Memory B cell (primary cell): ENCODE data around the gene THBS2.
"Not testable (repeated sequence)": the region's sequence is repeated elsewhere in the genome, so short reads cannot be mapped to it uniquely, and the experiment has no call there.

ENCODE experiments used
- ATAC-seq: fragments of 150-1000 bp; cut with Tn5 transposase; 2 replicates; pipeline ENCODE4 v1.10.0; 2021; ENCODE audit warnings: low read depth, mild to moderate bottlenecking, moderate library complexity
- DNase-seq, 2 donors: peaks; one replicate each; pipeline ENCODE4 v3.0.0; 2022; ENCODE audit warnings: low spot score in 2 of 2
- H3K27ac Mint-ChIP-seq: one replicate; pipeline ENCODE4 v1.8.0; 2022; ENCODE audit warnings: mild to moderate bottlenecking, moderate library complexity, mixed read lengths
- H3K27me3 Mint-ChIP-seq: one replicate; pipeline ENCODE4 v1.8.0; 2022; ENCODE audit warnings: mixed read lengths
- H3K36me3 Mint-ChIP-seq: one replicate; pipeline ENCODE4 v1.8.0; 2022; ENCODE audit warnings: mild to moderate bottlenecking, mixed read lengths
- H3K4me1 Mint-ChIP-seq: one replicate; pipeline ENCODE4 v1.8.0; 2022; ENCODE audit warnings: mixed read lengths
- H3K4me3 Mint-ChIP-seq: one replicate; pipeline ENCODE4 v1.8.0; 2022; ENCODE audit warnings: mild to moderate bottlenecking, moderate library complexity, mixed read lengths
- H3K9me3 Mint-ChIP-seq: one replicate; pipeline ENCODE4 v1.8.0; 2022; ENCODE audit warnings: mixed read lengths

The THBS2 gene

GRCh38 chr6:169253337-169254238 lies at the start of gene THBS2:
Gene THBS2, minus strand, starts transcription at chr6:169253846. Its CDS starts 3,062 bp downstream, at chr6:169250784.
- DNase-seq (no peak), ATAC-seq (no peak)
- Mint-ChIP-seq H3K27ac (no peak within 1 kb of the TSS), H3K9me3 (no peaks in the 10 kb centered on the region), H3K4me1 (peaks cover 12% of the 10 kb centered on the region), H3K27me3 (peaks cover 27% of the 10 kb centered on the region), H3K36me3 (no peaks in the 10 kb centered on the region), H3K4me3 (peak within 1 kb of the TSS; percentile 9)

- H3K36me3 Mint-ChIP-seq, result no peaks in the 10 kb centered on the region
- ATAC-seq (no peak), DNase-seq (no peak)
- H3K4me1 Mint-ChIP-seq, result no peaks in the 10 kb centered on the region
- H3K4me3 Mint-ChIP-seq, result no peak overlapping the region
- H3K27me3 Mint-ChIP-seq, result peaks cover 7% of the 10 kb centered on the region
- peaks cover 12% of the 10 kb centered on the region for H3K9me3 Mint-ChIP-seq
- H3K27ac Mint-ChIP-seq, result no peak overlapping the region
Observed at GRCh38 chr6:169302716-169303115, 49.1 kb upstream of the THBS2 start.

DNA sequence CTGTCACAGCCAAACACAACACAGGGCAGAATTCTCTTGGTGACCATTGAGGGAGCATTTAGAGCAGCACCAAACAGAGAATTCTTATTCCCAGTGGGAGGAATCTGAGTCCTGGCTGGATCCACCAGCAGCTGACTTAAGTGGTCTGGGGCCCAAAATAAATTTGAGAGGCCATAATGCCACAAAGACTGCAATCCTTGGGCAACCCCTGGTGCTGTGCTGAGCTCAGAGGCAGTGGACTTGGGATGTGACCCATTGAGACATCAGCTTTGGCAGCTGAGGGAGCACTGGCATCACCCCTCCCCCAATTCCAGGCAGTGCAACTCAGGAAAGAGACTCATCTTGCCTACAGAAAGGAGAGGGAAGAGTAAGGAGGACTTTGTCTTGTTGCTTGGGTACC lies 48.6 kb upstream of the THBS2 start:
- no peak for DNase-seq
- H3K4me1 Mint-ChIP-seq, result no peaks in the 10 kb centered on the region
- ATAC-seq, result no peak

DNA sequence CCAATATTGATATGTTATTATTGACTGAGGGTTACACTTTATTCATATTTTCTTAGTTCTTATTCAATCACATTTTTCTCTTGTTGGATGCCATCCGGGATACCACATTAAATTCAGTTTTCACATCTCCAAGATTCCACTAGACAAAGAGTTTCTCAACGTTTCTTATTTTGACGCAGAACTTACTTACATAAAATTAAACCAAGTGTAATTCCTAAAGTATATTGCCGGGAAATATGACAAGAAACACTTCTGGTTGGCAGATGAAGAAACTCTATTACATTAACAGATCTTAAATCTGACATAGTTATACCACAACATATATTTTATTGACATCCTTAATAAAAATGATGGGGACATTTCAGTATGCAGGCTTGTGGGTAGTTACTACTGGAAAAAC lies 47.3 kb upstream of the THBS2 start:
- Mint-ChIP-seq H3K27ac (no peak overlapping the region), H3K4me1 (no peaks in the 10 kb centered on the region), H3K9me3 (peaks cover 9% of the 10 kb centered on the region), H3K27me3 (peaks cover 7% of the 10 kb centered on the region), H3K36me3 (no peaks in the 10 kb centered on the region), H3K4me3 (no peak overlapping the region)
- DNase-seq, result no peak
- ATAC-seq, result no peak

More for the DNA sequence above, 48.6 kb upstream of the THBS2 start:
- Mint-ChIP-seq H3K36me3 (no peaks in the 10 kb centered on the region), H3K4me3 (no peak overlapping the region), H3K27ac (no peak overlapping the region), H3K9me3 (peaks cover 11% of the 10 kb centered on the region), H3K27me3 (peaks cover 7% of the 10 kb centered on the region)

- not testable (repeated sequence) for H3K4me1 Mint-ChIP-seq, ATAC-seq, DNase-seq, H3K27ac Mint-ChIP-seq, H3K4me3 Mint-ChIP-seq, H3K36me3 Mint-ChIP-seq, H3K9me3 Mint-ChIP-seq
- H3K27me3 Mint-ChIP-seq, result peaks cover 12% of the 10 kb centered on the region
Observed at GRCh38 chr6:169298626-169299025, 45.0 kb upstream of the THBS2 start.

GRCh38 chr6:169296622-169297021 lies 43.0 kb upstream of the THBS2 start:
- no peaks in the 10 kb centered on the region for H3K9me3 Mint-ChIP-seq
- no peak for DNase-seq
- no peaks in the 10 kb centered on the region for H3K36me3 Mint-ChIP-seq
- H3K27ac Mint-ChIP-seq, result no peak overlapping the region
- peaks cover 6% of the 10 kb centered on the region for H3K27me3 Mint-ChIP-seq
- peaks cover 3% of the 10 kb centered on the region for H3K4me1 Mint-ChIP-seq
- no peak for ATAC-seq
- no peak overlapping the region for H3K4me3 Mint-ChIP-seq

GRCh38 chr6:169296170-169296569 lies 42.5 kb upstream of the THBS2 start:
- Mint-ChIP-seq H3K4me3 (no peak overlapping the region), H3K27ac (no peak overlapping the region), H3K4me1 (peaks cover 3% of the 10 kb centered on the region), H3K9me3 (no peaks in the 10 kb centered on the region), H3K27me3 (peaks cover 6% of the 10 kb centered on the region), H3K36me3 (no peaks in the 10 kb centered on the region)
- ATAC-seq (no peak), DNase-seq (no peak)

- ATAC-seq (no peak), DNase-seq (no peak)
- Mint-ChIP-seq H3K4me1 (peaks cover 3% of the 10 kb centered on the region), H3K27me3 (peaks cover 8% of the 10 kb centered on the region), H3K9me3 (no peaks in the 10 kb centered on the region), H3K27ac (no peak overlapping the region), H3K36me3 (no peaks in the 10 kb centered on the region), H3K4me3 (no peak overlapping the region)
Observed at GRCh38 chr6:169293196-169293595, 39.5 kb upstream of the THBS2 start.

GRCh38 chr6:169292338-169293124 lies 38.9 kb upstream of the THBS2 start:
- ATAC-seq (no peak), DNase-seq (no peak)
- H3K9me3 Mint-ChIP-seq, result no peaks in the 10 kb centered on the region
- H3K4me1 Mint-ChIP-seq, result peaks cover 3% of the 10 kb centered on the region
- no peak overlapping the region for H3K4me3 Mint-ChIP-seq
- H3K27me3 Mint-ChIP-seq, result peaks cover 8% of the 10 kb centered on the region
- no peak overlapping the region for H3K27ac Mint-ChIP-seq
- H3K36me3 Mint-ChIP-seq, result no peaks in the 10 kb centered on the region

DNA sequence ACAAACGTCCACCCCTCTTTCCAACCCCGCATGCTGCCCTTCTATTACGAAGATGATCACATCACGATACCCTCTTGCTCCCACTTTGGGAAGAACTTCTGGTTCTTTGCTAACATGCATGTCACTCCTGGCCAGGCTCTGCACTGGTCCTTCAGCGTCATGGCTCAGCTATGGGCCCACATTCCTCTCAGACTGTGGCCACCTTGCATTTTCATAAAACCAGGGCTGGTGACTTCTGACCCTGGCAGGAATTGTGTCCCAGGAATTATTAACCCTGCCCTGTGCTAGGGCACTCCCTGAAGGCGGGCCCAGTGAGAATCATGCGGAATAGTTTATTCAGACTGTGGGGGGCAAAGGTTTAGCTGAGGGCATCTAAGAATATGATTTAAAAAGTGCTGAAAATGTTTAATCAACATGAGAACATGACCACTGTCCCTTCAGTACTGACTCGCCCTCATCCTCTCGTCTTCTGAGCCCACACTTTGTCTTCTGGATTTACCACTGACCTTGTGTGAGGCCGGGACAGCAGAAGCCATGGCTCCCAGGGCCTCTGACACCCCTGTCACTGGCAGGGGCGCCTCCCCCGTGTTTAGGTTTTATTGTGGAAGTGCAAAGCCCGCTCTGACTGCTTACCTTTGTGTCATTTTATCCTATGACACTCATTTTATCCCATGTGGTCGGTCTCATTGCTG lies 38.1 kb upstream of the THBS2 start:
- H3K9me3 Mint-ChIP-seq, result no peaks in the 10 kb centered on the region
- no peak overlapping the region for H3K4me3 Mint-ChIP-seq
- H3K4me1 Mint-ChIP-seq, result peaks cover 3% of the 10 kb centered on the region

DNA sequence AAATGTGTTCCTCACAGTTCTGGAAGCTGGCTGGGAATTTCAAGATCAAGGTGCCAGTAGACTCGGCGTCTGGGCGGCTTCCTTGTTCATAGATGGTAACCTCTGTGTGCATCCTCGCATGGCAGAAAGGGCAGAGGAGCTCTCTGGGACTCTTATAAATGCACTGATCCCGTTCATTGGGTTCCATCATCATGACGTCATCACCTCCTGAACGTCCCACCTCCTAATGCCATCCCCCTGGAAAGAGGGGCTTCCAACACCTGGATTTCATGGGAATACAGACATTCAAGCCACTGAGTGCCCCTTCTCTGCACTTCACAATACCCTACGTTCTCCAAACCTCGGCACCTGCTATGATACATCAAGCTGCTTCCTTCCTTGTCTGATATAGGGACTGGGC lies 37.5 kb upstream of the THBS2 start:
- Mint-ChIP-seq H3K36me3 (no peaks in the 10 kb centered on the region), H3K4me3 (no peak overlapping the region), H3K9me3 (no peaks in the 10 kb centered on the region), H3K27ac (no peak overlapping the region), H3K27me3 (peaks cover 8% of the 10 kb centered on the region), H3K4me1 (peaks cover 3% of the 10 kb centered on the region)
- ATAC-seq (no peak), DNase-seq (no peak)

More for the DNA sequence above, 38.1 kb upstream of the THBS2 start:
- H3K27me3 Mint-ChIP-seq, result peaks cover 8% of the 10 kb centered on the region
- DNase-seq, result no peak
- H3K27ac Mint-ChIP-seq, result no peak overlapping the region
- ATAC-seq, result no peak
- no peaks in the 10 kb centered on the region for H3K36me3 Mint-ChIP-seq

DNA sequence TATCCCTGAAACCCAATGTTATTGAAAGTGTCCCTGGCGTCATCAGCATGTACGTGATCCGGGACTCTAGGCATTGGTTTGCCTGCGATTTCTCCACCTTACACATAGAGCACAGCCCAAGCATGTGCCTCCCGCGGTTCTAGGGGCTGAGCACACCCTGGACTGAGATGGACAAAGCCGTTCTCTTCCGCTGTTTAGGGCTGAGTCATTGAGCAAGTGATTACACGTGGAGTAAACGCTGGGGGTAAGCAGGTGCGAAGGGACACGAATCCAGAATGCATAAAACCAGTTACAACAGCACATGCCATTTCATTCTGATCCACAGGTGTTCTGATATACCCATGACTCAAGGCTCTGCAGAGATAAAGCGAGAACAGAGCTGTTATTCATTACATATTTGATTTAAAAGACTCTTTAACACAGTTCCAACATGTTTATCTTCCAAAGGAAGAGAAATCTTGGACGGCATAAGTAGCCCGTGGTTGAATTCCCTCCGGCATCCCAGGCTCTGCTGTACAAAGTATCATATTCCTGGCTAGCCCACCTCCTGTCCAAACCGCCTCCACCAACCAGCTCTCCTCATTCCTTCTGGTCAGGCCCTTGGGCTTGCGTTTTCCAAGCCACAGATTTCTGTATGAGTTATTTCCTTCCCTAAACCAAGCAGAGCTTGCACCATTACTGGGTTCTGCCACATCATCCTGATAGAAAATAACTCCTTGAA lies 36.1 kb upstream of the THBS2 start:
- Mint-ChIP-seq H3K4me1 (peaks cover 3% of the 10 kb centered on the region), H3K27ac (no peak overlapping the region), H3K36me3 (no peaks in the 10 kb centered on the region), H3K27me3 (peaks cover 7% of the 10 kb centered on the region), H3K9me3 (no peaks in the 10 kb centered on the region), H3K4me3 (no peak overlapping the region)
- no peak for ATAC-seq
- no peak for DNase-seq

GRCh38 chr6:169289257-169289618 lies 35.6 kb upstream of the THBS2 start:
- H3K36me3 Mint-ChIP-seq, result no peaks in the 10 kb centered on the region
- H3K4me1 Mint-ChIP-seq, result peaks cover 3% of the 10 kb centered on the region
- H3K9me3 Mint-ChIP-seq, result no peaks in the 10 kb centered on the region
- H3K27ac Mint-ChIP-seq, result no peak overlapping the region
- DNase-seq, result no peak
- H3K27me3 Mint-ChIP-seq, result peaks cover 4% of the 10 kb centered on the region
- H3K4me3 Mint-ChIP-seq, result no peak overlapping the region
- ATAC-seq, result no peak
